NCI-H1436 treated with DMSO at 0.1 percent for 48 hours (cell line): ENCODE data around the gene NBEAL1.
"Not testable (repeated sequence)": the region's sequence is repeated elsewhere in the genome, so short reads cannot be mapped to it uniquely, and the experiment has no call there.

Source experiments
- DNase-seq: peaks from one replicate; lab custom pipeline; 2025; lab: John Stamatoyannopoulos, UW

Gene NBEAL1

DNA sequence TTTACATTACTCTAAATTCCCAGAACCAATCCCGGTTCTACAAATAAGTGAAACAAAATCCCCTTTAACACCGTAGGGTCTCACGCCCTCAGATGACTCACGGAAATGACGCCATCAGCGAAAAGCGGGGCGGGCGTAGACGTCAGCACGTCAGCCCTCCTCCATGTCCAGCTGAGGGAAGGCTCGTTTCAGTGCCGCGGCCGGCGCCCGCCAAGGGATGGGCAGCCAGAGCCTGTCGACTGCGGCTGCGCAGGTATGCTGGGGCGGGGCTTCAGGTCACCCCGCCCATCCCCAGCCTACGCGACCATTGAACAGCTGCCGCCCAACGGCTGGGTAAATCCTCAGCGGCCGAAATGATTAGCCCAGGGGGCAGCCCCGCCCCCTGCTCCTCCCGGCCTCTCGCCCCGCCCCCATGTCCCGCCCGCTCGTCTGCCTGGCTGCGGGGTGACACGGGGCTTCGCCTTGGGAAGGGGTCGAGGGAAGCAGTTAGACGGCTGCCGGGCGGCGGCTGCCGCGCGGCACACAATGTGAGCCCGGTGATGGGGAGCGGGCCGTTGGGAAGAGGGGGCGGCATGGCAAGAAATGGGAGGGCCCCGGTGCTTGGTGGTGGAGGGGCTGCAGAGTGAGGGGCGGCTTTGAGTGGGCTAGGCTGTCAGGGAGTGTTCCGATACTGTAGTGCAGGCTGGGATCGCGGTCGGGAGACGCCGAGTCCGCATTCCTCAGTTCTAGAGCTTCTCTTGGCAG, at the start of gene NBEAL1:
TSS of gene NBEAL1 (plus strand) at position 420 of the 744 bp plus-strand sequence. CDS start 1,510 bp downstream, outside the sequence.
- peak; percentile 86 for DNase-seq

DNA sequence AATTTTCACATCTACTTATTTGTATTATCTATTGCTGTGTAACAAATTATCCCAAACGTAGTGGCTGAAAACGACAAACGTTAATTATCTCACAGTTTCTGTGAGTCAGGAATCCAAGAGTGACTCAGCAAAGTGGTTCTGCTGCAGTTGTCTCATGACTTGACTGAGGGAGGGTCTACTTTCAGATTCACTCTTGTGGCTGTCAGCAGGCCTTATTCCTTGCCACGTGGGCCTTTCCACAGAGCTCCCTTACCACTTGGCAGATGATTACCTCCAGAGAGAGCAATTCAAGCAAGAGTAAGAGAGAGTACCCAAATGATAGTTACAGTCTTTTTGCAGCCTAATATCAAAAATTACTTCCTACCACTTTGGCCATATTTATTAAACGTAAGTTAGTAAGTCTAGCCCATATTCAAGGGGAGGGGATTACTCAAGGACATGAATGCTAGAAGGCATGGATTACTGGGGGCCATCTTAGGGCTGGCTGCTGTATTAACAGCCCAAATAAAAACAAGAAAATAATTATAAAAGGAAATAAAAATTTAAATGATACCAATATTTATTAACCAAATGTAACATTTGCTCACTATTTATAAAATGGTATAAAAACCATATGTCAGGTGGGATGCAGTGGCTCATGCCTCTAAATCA, 48.7 kb upstream of the NBEAL1 start:
- DNase-seq, result no peak

DNA sequence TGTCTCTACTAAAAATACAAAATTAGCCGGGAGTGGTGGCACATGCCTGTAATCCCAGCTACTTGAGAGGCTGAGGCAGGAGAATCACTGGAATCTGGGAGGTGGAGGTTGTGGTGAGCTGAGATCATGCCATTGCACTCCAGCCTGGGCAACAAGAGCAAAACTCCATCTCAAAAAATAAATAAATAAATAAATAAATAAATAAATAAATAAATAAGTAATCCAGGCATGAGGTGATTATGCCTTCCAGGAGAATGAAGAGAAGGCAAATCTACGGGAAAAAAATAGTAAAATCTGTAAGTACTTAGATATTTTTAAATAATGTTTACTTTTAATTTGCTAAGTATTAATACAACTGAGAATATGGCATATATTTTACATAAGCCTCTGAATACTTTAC, 45.3 kb upstream of the NBEAL1 start:
- DNase-seq, result not testable (repeated sequence)

DNA sequence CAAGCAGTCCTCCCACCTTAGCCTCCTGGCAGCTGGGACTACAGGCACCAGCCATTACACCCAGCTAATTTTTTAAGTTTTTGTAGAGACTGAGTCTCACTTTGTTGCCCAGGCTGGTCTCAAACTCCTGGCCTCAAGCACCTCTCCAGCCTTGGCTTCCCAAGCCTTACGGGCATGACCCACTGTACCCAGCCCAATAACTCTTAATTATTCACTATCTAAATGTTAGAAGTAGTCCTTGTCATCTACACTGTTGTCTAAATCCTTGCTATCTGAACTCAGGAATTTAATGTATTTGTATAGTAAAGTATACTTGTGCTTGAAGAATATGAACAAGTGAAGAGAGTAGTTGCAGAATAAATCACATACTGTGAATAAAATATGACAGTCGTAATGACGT, 37.9 kb upstream of the NBEAL1 start:
- DNase-seq, result no peak

DNA sequence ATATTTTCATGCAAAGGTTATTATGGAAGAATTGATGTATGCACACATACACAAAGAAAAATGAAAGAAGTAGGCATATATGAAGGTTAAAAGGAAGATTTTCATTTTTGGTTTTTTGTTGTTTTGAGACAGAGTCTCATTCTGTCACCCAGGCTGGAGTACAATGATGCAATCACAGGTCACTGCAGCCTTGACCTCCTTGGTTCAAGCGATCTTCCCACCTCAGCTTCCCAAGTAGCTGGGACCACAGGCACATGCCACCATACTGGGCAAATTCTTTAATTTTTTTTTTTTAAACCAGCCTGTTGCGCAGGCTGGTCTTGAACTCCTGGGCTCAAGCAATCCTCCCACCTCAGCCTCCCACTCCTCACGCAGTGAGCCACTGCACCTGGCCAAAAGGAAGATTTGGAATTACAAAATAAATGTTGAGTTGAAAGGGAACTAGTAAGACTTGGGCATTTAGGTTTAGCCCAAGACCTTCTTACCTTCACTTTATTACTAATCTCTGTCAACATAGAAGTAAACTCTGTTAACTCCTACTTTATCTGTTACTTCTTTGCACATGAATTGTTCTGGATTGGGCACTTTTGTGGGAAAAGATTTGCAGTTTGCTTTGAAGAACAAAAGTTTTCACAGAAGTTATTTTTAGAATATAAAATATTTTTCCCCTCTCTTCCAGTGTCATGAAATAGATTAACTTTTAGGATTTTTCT, 31.7 kb upstream of the NBEAL1 start:
- no peak for DNase-seq

DNA sequence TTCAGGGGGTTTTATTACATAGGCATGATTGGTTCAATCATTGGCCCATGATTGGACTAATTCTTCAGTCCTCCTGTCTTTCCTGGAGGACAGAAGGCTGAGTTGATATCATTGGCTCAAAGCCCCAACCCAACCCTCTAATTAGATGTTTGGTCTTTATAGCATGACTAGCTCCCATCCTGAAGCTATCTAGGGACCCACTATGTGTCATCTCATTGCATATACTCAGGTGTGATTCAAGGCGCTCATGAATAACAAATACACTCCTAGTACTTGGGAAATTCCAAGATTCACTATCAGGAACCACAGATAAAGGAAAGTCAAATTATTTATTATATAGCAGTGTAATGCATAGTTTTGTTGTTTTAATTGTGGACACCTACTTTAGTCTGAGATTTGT, 24.9 kb upstream of the NBEAL1 start:
- no peak for DNase-seq

DNA sequence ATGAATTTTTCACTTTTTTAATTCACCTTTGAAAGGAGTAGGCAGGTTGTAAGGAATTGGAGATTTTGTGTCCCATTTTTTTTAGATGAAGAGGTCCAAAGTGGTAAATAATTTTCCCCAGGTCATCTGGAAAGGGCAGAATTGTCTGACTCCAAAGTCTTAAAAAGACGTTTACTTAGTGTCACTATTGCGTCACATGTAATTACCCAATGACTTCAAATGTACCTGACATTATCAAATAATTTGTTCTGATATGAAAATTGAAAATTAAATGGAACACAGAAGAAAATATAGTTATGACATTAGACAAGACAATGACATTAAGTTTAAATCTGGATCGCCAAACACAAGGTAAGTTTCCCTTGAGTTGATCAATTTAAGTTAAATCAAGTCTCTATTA, 24.2 kb upstream of the NBEAL1 start:
- no peak for DNase-seq

DNA sequence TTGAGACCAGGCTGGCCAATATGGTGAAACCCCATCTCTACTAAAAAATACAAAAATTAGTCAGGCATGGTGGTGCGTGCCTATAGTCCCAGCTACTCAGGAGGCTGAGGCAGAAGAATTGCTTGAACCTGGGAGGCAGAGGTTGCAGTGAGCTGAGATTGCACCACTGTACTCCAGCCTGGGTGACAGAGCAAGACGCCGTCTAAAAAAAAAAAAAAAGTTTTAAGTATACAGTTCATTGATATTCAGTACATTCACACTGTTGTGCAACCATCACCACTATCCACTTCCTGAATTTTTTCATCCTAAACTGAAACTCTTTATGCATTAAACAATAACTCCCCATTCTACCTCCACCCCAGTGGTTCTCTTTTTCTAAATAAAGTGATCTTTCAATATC, 17.6 kb upstream of the NBEAL1 start:
- DNase-seq, result not testable (repeated sequence)

DNA sequence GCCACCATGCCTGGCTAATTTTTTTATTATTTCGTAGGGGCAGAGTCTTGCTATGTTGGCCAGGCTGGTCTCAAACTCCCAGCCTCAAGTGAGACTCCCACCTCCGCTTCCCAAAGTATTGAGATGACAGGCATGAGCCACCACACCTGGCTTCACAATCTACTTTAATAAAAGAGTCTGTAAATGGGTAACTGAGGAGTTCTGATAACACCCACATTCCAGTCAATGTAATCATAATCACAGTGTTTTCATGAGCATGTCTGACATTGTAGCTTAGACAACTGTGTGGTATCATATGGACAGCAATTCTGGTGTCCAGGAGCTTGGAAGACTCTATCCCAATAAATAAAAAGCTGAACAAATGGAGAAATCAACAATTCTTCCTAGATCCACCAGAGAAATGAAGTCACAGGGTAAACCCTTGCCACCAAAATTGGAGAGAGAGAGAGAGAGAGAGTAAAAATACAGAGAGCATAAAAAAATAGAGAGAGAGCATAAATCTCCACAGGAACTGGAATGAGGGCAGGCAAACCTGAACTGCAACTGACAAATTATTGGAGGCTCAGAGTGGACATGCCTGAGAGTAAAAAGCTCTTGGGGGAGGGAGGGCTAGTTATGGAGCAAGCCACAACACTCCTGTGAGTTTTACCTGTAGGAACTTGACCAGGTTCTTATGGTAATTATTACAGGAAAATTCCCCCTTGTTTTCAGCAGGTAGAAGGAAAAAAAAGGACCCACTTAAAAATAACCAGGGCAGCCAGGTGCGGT, 12.4 kb upstream of the NBEAL1 start:
- no peak for DNase-seq

DNA sequence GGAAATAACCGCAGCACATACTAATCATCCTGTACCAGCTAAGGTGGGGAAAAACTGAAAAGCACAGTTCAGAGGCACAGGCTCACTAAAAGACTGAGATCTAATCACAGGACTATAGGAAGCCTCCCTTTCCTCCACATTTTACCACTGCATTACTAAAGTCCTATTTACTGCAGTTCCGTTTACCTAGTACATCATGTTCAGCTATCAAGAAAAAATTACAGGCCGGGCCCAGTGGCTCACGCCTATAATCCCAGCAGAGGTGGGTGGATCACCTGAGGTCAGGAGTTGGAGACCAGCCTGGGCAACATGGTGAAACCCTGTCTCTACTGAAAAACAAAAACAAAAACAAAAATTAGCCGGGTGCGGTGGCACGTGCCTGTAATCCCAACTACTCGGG, 11.0 kb upstream of the NBEAL1 start:
- no peak for DNase-seq

DNA sequence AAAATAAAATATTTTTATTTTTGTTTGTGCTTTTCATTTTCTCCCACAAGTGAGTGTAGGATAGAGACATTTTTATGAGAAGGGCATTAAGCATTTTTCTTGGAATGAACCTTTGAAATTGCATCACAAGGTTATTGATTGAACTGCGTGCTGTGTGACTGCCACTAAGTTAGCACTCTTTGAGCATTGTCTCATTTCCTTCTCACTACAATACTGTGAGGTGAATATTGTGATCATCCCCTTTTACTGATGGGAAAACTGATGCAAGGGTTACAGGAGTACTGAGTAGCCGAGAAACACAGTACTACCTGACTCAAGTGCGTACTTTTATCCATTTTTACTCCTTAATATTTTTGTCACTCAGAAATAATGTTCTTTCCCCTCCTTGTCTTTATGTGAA, 2.0 kb downstream of the NBEAL1 start:
- DNase-seq, result no peak

DNA sequence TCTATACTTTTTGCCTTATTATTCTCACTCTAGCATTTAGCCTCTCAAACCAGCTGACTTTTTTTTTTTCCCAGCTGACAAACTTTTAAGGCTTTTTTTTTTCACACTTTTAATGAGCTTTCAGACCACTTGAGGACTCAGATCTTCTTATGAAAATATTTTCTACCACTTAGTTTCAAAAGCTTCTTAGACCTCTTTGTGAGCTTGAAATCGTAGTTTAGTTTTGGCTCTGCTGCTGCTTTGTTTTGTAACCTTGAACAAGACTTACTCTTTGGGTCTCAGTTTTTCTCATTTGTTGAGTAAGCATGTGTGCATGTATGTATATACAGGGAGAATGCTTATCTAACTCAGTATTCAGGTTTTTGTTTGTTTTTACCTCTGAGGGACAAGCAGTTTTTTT, 3.5 kb downstream of the NBEAL1 start:
- no peak for DNase-seq

DNA sequence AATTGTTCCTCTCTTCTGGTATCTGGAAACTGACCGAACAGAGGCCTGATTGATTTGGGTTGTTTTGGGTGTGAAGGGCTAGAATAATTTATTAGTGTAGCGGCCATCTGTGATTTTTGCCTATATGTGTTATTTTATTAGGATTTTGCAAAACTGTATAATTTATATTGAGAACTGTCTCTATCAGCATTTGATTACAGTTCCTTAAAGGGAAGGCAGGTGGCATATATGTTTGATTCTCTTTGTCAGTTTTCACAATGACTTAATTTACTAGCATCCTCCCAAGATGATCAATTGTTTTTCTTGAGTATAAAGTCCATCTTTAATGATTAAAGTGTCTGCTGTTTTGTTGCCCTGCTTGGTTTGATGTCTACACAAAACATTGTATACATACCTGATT, 4.5 kb downstream of the NBEAL1 start:
- no peak for DNase-seq

DNA sequence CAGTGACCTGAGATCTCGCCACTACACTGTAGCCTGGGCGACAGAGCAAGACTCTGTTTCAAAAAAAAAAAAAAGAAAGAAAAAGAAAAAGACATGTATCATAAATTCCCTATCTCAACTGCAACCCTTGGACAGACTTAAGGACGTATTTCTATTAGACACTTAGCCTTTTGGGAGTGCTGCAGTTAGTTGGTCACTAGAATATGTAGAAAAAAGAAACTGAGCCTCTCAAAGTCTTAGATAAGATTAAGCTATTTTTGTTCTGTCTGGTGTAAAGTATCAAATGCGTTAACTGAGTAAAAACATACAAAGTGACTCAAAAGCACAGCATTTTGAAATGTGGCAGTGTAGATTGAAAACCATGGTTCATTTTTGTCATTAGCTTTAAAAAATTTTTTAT, 7.3 kb downstream of the NBEAL1 start:
- no peak for DNase-seq

DNA sequence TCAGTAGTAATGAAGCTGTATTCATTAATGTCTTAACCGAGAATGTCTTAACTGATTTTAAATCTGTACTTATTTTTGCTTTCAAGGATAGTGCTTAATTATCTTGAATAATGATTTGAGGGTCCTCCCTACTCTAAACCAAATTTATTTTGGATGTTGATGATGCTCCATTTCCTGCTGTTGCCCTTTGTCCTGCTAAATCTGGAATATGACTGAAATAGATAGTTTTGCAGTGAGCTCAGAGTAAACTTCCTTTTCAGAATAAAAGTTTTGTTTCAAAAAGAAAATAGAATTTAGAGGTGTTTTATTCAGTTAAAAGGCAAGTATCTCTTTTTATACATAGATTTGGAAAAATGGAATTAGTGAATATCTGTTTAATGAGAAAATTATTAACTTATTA, 8.1 kb downstream of the NBEAL1 start:
- no peak for DNase-seq

DNA sequence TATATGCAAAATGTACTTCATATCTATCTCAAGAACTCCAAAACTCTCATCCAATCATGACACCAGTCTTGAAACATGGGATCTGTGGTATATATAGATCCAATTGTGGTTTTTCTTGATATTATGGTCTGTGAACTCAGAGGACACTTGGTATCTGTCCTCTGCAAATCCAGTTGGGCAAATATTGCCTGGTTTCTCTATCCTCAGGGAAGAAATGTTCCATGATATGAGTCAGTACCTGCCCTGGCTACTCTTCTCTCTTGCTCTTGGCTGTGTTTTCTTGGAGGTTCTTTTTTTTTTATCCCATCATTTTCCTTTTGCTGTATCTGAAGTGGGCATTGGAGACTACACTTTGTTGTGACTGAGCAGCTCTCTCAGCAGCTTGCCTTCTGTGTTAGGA, 10.9 kb downstream of the NBEAL1 start:
- no peak for DNase-seq

DNA sequence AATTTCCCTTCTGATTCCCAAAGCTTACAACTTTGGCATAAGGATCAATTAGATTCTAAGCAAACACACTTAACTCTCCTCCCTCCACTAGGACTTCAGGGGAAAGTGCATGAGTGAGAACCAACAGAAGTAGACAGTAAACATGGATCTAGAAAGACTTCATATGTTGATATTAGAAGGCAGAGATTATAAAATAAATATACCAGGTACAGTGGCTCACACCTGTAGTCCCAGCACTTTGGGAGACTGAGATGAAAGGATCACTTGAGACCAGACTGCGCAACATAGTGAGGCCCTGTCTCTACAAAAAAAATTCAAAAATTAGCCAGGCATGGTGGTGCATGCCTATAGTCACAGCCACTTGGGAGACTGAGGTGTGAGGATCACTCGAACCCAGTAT, 15.9 kb downstream of the NBEAL1 start:
- DNase-seq, result no peak

DNA sequence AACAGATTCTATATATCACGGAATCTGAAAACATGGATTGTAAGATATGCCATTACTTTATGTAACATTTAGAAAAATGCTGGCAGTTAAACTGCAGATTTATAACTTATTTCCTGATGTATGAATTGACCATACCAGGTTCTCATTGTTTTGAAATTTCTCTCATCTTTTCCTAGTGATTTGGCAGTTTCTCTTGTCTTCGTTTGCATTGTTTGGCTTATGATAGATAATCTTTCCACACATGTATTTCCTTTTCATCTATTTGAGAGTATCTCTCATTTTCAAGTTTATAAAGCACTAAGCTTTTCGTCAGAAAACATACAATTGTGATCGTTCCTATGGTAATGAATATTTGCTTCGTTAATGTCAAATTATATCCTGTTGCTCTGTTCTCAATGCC, 16.3 kb downstream of the NBEAL1 start:
- DNase-seq, result no peak

DNA sequence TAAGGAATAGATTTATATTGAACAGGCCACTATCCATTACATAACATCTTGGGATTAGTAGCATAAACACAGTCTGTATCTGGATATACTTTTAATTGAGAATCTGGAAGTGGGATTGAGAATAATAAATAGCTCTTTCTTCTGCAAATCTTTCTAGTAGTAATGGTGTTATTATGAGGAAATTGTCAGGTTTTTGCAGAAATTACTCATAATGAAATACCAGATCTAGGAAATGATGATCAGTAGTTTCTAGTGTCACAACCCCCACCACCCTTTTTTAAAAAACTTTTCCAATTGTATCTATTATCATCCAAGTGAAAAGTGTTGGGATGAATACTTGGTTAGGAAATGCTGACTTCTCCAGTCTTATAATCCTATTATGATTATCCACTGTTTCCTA, 18.7 kb downstream of the NBEAL1 start:
- DNase-seq, result no peak

DNA sequence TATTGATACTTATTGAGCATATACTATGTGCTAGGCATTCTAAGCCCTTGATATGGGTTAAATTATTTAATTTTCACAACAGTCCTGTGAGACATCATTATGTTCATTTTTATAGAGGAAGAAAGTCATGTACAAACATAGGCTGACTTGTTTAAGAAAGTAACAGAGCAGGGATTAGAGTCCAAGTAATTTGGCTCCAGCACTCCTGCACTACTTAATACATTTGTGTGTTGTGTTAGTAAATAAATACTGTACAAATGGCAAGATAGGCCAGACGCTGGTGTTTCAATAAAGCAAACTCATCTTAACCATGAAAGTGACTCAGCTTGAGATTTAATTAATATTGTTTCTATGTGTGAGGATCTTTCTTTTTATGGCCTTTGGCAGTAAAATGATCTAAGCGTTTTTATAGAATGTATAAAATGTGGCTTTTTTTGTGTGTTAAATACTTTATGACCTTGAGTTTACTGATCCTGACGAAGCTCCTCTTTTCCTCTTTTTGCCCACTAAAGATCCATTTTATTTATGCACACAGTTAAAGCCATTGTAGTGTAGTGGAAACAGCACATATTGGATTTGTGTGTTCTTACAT, 21.3 kb downstream of the NBEAL1 start:
- no peak for DNase-seq

DNA sequence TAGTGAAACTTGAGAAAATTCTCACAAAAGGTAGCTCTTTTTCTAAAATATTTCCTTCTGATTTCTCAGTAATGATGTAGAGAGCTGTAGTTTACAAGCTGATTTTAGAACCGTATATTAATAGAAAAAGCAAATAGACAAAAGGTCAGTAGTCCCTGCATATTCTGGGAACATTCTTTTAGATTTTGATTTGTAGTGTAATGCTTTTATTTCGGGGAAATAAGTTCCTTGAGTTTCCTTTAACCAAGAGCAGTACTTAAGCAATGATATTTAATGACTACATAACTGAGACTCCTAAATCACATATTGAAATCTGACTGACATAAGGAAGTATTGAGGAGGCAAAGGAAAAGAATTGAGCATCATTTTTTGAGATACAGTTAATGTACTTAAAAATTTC, 22.4 kb downstream of the NBEAL1 start:
- no peak for DNase-seq

DNA sequence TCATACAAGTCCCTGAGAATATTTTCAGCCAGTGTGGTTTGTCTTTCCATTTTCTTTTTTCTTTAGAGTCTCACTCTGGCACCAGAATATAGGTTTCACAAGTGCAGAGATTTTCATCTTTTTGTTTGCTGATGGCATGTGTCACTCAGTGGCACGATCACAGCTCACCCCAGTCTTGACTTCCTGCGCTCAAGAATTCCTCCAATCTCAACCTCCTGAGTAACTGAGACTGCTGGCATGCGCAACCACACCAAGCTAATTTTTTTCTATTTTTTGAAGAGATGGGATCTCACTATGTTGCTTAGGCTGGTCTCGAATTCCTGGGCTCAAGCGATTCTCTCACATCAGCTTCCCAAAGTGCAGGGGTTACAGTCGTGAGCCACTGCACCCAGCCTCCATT, 23.9 kb downstream of the NBEAL1 start:
- no peak for DNase-seq
